C4-2B (cell line): ENCODE results near the gene DLX1.

Source experiments
- ZFX ChIP-seq: fragments of 450-650 bp; IDR thresholded peaks from 2 replicates; pipeline ENCODE4 v1.6.1; 2017
- TF ChIP-seq, protein P1 (sequence below): fragments of 450-650 bp; conservative IDR thresholded peaks from 2 replicates; pipeline ENCODE4 v1.5.1; 2017; ENCODE audit warnings: mild to moderate bottlenecking

DNA sequence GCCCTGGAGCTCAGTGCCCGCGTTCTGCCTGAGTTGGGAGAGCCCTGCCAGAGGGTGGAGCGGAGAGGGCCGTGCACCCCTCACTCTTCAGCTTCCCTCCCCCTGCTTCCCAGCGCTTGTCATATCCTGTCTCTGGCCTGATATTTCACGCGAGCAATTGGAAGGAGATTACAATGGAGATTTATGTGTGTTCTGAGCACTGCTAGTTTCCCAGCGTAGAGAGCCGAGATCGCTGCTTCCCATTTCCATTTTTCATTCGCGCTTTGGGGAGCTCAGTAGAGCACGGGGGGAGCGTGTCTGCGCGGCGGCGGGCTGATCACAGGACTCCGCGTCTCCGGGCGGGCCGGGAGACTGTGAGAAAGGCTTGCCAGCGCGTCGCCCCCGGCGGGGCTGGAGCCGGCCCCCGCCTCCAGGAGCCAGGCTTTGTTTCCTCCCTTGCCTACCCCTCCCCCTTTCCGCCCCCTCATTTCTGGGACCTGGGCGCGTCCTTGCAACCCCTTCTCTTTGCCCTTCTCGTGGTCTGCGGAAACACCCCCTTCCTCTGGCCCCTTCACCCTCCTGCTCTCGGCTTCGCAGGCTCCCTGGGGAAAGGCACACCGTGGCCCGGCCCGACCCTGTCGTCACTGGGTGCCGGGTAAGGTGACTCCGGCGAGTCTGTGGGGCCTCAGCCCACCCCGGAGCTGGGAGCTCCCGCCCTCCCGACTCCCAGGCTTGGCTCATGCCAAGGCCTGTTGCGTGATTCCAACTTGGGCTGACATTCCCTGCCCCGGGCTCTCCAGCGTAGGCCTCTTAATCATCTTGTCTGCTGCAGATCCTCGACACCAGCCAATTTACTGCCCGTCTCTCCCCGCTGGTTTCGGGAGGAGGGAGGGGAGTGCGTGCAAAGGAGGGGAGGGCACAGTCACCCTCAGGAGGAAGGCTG lies 11.6 kb downstream of the DLX1 start:
- TF ChIP-seq, protein P1, sequence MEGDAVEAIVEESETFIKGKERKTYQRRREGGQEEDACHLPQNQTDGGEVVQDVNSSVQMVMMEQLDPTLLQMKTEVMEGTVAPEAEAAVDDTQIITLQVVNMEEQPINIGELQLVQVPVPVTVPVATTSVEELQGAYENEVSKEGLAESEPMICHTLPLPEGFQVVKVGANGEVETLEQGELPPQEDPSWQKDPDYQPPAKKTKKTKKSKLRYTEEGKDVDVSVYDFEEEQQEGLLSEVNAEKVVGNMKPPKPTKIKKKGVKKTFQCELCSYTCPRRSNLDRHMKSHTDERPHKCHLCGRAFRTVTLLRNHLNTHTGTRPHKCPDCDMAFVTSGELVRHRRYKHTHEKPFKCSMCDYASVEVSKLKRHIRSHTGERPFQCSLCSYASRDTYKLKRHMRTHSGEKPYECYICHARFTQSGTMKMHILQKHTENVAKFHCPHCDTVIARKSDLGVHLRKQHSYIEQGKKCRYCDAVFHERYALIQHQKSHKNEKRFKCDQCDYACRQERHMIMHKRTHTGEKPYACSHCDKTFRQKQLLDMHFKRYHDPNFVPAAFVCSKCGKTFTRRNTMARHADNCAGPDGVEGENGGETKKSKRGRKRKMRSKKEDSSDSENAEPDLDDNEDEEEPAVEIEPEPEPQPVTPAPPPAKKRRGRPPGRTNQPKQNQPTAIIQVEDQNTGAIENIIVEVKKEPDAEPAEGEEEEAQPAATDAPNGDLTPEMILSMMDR: no peak
- TF ChIP-seq ZFX: no peak
